Fibroblast of lung (primary cell): Measurements from ENCODE around the gene ITPR1. TPM values are rescaled to one million over a fixed set of nuclear protein-coding genes. Genes with fewer than 3 reads are reported as not detected.

Experiments
- DNase-seq, 2 donors: peaks; one replicate each; pipeline versions ENCODE4 v3.0.0 to v3.0.0-alpha.2; 2010; ENCODE audit warnings: low read depth in 2 of 2
- H2AFZ ChIP-seq: 2 replicates; pipeline ENCODE4 v1.5.1; 2012; ENCODE audit warnings: low read length, control low read depth, inconsistent platforms
- H3K27ac ChIP-seq: 2 replicates; pipeline ENCODE4 v1.5.1; 2011; ENCODE audit warnings: low read length, control low read depth; ENCODE audit not compliant: insufficient read depth
- H3K27me3 ChIP-seq: 2 replicates; pipeline ENCODE4 v1.5.1; 2011; ENCODE audit warnings: mild to moderate bottlenecking, low read length; ENCODE audit not compliant: control insufficient read depth, insufficient read depth
- H3K36me3 ChIP-seq: 2 replicates; pipeline ENCODE4 v1.5.1; 2011; ENCODE audit warnings: low read length; ENCODE audit not compliant: control insufficient read depth, insufficient read depth
- H3K4me1 ChIP-seq: 2 replicates; pipeline ENCODE4 v1.5.1; 2011; ENCODE audit warnings: low read length; ENCODE audit not compliant: control insufficient read depth, insufficient read depth; ENCODE audit errors: extremely low read depth
- H3K4me2 ChIP-seq: 2 replicates; pipeline ENCODE4 v1.5.1; 2011; ENCODE audit warnings: low read length, control low read depth; ENCODE audit not compliant: insufficient read depth; ENCODE audit errors: extremely low read depth
- H3K4me3 ChIP-seq, 4 experiments: fragments of 200-600 bp in 1 of 4; sonication (generic) in 1 of 4; replicated peaks in 1 of 4; 2 replicates each; pipeline ENCODE4 v1.5.1; 2011 to 2016; ENCODE audit warnings: low read length in 4 of 4, low read depth in 3 of 4, mild to moderate bottlenecking in 3 of 4, control low read depth in 2 of 4, inconsistent platforms in 1 of 4, mixed read lengths in 1 of 4; ENCODE audit not compliant: insufficient read depth in 1 of 4; ENCODE audit errors: control extremely low read depth in 1 of 4
- H3K79me2 ChIP-seq: 2 replicates; pipeline ENCODE4 v1.5.1; 2012; ENCODE audit warnings: mild to moderate bottlenecking, low read length, inconsistent platforms; ENCODE audit not compliant: control insufficient read depth, insufficient read depth
- H3K9ac ChIP-seq: 2 replicates; pipeline ENCODE4 v1.5.1; 2011; ENCODE audit warnings: mild to moderate bottlenecking, low read length, control low read depth; ENCODE audit not compliant: insufficient read depth
- H3K9me3 ChIP-seq: 2 replicates; pipeline ENCODE4 v1.5.1; 2012; ENCODE audit warnings: low read depth, low read length; ENCODE audit not compliant: control insufficient read depth, insufficient read depth
- H4K20me1 ChIP-seq: 2 replicates; pipeline ENCODE4 v1.5.1; 2011; ENCODE audit warnings: low read length; ENCODE audit not compliant: control insufficient read depth, insufficient read depth; ENCODE audit errors: extremely low read depth
- CTCF ChIP-seq, 2 donors: IDR thresholded peaks in 1 of 2; conservative IDR thresholded peaks in 1 of 2; 1 replicate in 1 of 2; 2 replicates in 1 of 2; pipeline ENCODE4 v1.5.1; 2011 to 2012; ENCODE audit warnings: low read length in 2 of 2, control low read depth in 1 of 2, inconsistent platforms in 1 of 2, low read depth in 1 of 2, mild to moderate bottlenecking in 1 of 2
- EZH2 ChIP-seq: IDR thresholded peaks from 2 replicates; pipeline ENCODE4 v1.5.1; 2012; ENCODE audit warnings: low read length, control low read depth, mild to moderate bottlenecking; ENCODE audit errors: missing control alignments
- polyA plus RNA-seq, 2 donors: library from polyadenylated mRNA; depleted of rRNA in 1 of 2; stranded (reverse) in 1 of 2; unstranded in 1 of 2; fragments of >200 nt; gene quantifications; 2 replicates each; pipeline ENCODE4 v1.2.1, GENCODE V29; 2011 to 2012; ENCODE audit warnings: missing spikeins in 1 of 2
- total RNA-seq: library from RNA; depleted of rRNA; stranded (reverse); fragments of >200 nt; gene quantifications from 2 replicates; pipeline ENCODE4 v1.2.1, GENCODE V29; 2014

ITPR1 gene
- total and polyA plus RNA-seq, 2 donors (not counting 1 experiment from before 2014, with no cell fraction given): 19.2 to 87.0 TPM

GRCh38 chr3:4829031-4829394 lies 335.9 kb downstream of the ITPR1 start:
- Histone ChIP-seq H3K79me2 (no peaks in the 10 kb centered on the region), H4K20me1 (no peaks in the 10 kb centered on the region), H3K27me3 (no peaks in the 10 kb centered on the region), H3K27ac (no peak overlapping the region), H2AFZ (no peak overlapping the region), H3K4me3 (no peak overlapping the region), H3K4me2 (no peak overlapping the region), H3K9me3 (no peaks in the 10 kb centered on the region), H3K9ac (no peak overlapping the region), H3K36me3 (no peaks in the 10 kb centered on the region), H3K4me1 (peaks cover 14% of the 10 kb centered on the region)
- TF ChIP-seq EZH2: no peak
- TF ChIP-seq CTCF (conservative IDR thresholded peaks at IDR 0.05 in 1 of 2, IDR thresholded peaks at IDR 0.05 in 1 of 2; ENCODE audit: low read depth in 1 of 2, low read length in 2 of 2): no peak
- DNase-seq: peak in 1 of 2 donors; percentile 56

- H3K27ac ChIP-seq: no peak overlapping the region
- H3K4me1 ChIP-seq: peaks cover 9% of the 10 kb centered on the region
- no peaks in the 10 kb centered on the region for H3K27me3 ChIP-seq
- no peak overlapping the region for H2AFZ ChIP-seq
- no peaks in the 10 kb centered on the region for H3K9me3 ChIP-seq
- no peak overlapping the region for H3K4me3 ChIP-seq
- H4K20me1 ChIP-seq: no peaks in the 10 kb centered on the region
- TF ChIP-seq CTCF (conservative IDR thresholded peaks at IDR 0.05 in 1 of 2, IDR thresholded peaks at IDR 0.05 in 1 of 2; ENCODE audit: low read depth in 1 of 2, low read length in 2 of 2) (no peak), EZH2 (no peak)
- no peaks in the 10 kb centered on the region for H3K79me2 ChIP-seq
- no peaks in the 10 kb centered on the region for H3K36me3 ChIP-seq
- H3K9ac ChIP-seq: no peak overlapping the region
- DNase-seq: no peak
- H3K4me2 ChIP-seq: no peak overlapping the region
Measured at GRCh38 chr3:4830586-4830914, 337.4 kb downstream of the ITPR1 start.

- no peaks in the 10 kb centered on the region for H4K20me1 ChIP-seq
- H3K27me3 ChIP-seq: no peaks in the 10 kb centered on the region
- H3K79me2 ChIP-seq: no peaks in the 10 kb centered on the region
- no peak overlapping the region for H3K9ac ChIP-seq
- TF ChIP-seq CTCF (conservative IDR thresholded peaks at IDR 0.05 in 1 of 2, IDR thresholded peaks at IDR 0.05 in 1 of 2; ENCODE audit: low read depth in 1 of 2, low read length in 2 of 2) (no peak), EZH2 (no peak)
- no peaks in the 10 kb centered on the region for H3K9me3 ChIP-seq
- no peak overlapping the region for H3K4me2 ChIP-seq
- H3K27ac ChIP-seq: peak overlapping the region; percentile 22
- no peak overlapping the region for H3K4me3 ChIP-seq
- H3K4me1 ChIP-seq: peaks cover 9% of the 10 kb centered on the region
- no peaks in the 10 kb centered on the region for H3K36me3 ChIP-seq
- no peak for DNase-seq
- no peak overlapping the region for H2AFZ ChIP-seq
Measured at GRCh38 chr3:4831580-4831950, 338.4 kb downstream of the ITPR1 start.
